ENCODE measurements around the gene PTOV1.

DNA sequence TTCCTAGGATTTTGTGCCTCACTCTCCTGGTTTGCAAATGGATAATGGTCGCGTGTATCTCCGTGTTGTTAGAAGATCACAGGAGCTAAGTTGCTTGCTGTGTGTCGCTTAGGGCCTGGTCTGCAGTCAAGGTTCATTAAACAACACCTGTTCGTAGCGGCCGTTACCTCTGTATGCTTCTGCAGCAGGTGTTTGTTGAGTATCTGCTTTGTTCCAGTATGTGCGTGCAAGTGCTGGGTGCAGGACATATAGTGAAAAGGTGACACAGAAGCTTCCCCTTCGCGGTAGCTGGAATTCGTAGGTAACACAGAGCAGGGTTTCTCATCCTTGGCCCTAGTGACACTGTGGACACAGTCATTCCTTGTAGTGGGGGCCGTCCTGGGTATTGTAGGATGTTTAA, 27.5 kb upstream of the PTOV1 start:
- TF ChIP-seq CTCF (IDR thresholded peaks at IDR 0.05) (no peak), ZFX (IDR thresholded peaks at IDR 0.05; ENCODE audit: borderline replicate concordance) (no peak)

All from 22Rv1 (cell line).